AG20443 (cell line): ENCODE data around the gene NLRP7.
"Not testable (repeated sequence)": the region's sequence is repeated elsewhere in the genome, so short reads cannot be mapped to it uniquely, and the experiment has no call there.

Experiments
- DNase-seq: peaks from one replicate; pipeline ENCODE4 v3.0.0; 2012; ENCODE audit warnings: low spot score, mixed read lengths

NLRP7 gene

GRCh38 chr19:54919646-54920563 is 27.4 kb downstream of the NLRP7 start:
- DNase-seq, result not testable (repeated sequence)

- no peak for DNase-seq
These were observed 28.8 kb downstream of the NLRP7 start for GRCh38 chr19:54918499-54918898.

- no peak for DNase-seq
These were observed 30.5 kb downstream of the NLRP7 start for GRCh38 chr19:54916822-54917221.

- DNase-seq, result not testable (repeated sequence)
These were observed 39.4 kb downstream of the NLRP7 start for GRCh38 chr19:54907899-54908298.

- no peak for DNase-seq
These were observed 40.5 kb downstream of the NLRP7 start for GRCh38 chr19:54906819-54907218.

- no peak for DNase-seq
These were observed 41.4 kb downstream of the NLRP7 start, which contains the start of gene NCR1 for GRCh38 chr19:54905803-54906511. TSS of gene NCR1 (plus strand) at chr19:54906148. CDS start at chr19:54906188, 40 bp downstream.

GRCh38 chr19:54905421-54905802 is 41.9 kb downstream of the NLRP7 start:
- DNase-seq, result no peak

- DNase-seq, result not testable (repeated sequence)
These were observed 43.1 kb downstream of the NLRP7 start for GRCh38 chr19:54904261-54904660.

- no peak for DNase-seq
These were observed 44.0 kb downstream of the NLRP7 start for GRCh38 chr19:54903303-54903702.

- DNase-seq, result no peak
These were observed 45.3 kb downstream of the NLRP7 start for GRCh38 chr19:54902061-54902460.

- DNase-seq, result not testable (repeated sequence)
These were observed 46.2 kb downstream of the NLRP7 start for GRCh38 chr19:54901153-54901552.

GRCh38 chr19:54899646-54900045 is 47.7 kb downstream of the NLRP7 start:
- DNase-seq, result not testable (repeated sequence)

- not testable (repeated sequence) for DNase-seq
These were observed 48.6 kb downstream of the NLRP7 start for GRCh38 chr19:54898685-54899084.

- no peak for DNase-seq
These were observed 51.3 kb downstream of the NLRP7 start for GRCh38 chr19:54896036-54896435.

- not testable (repeated sequence) for DNase-seq
These were observed 53.2 kb downstream of the NLRP7 start for GRCh38 chr19:54894106-54894505.

- no peak for DNase-seq
These were observed 53.9 kb downstream of the NLRP7 start for GRCh38 chr19:54893406-54893805.

GRCh38 chr19:54889566-54889965 is 57.8 kb downstream of the NLRP7 start:
- no peak for DNase-seq

- no peak for DNase-seq
These were observed 59.1 kb downstream of the NLRP7 start for GRCh38 chr19:54888239-54888638.

GRCh38 chr19:54883228-54883627 is 64.1 kb downstream of the NLRP7 start:
- DNase-seq, result no peak

- no peak for DNase-seq
These were observed 64.6 kb downstream of the NLRP7 start for GRCh38 chr19:54882758-54883157.

GRCh38 chr19:54881884-54882283 is 65.4 kb downstream of the NLRP7 start:
- no peak for DNase-seq

GRCh38 chr19:54877471-54877870 is 69.9 kb downstream of the NLRP7 start:
- no peak for DNase-seq

- no peak for DNase-seq
These were observed 71.8 kb downstream of the NLRP7 start for GRCh38 chr19:54875506-54875905.
